ENCODE measurements around the gene PPP1R12B.
"Not testable (repeated sequence)": the region's sequence is repeated elsewhere in the genome, so short reads cannot be mapped to it uniquely, and the experiment has no call there.

DNA sequence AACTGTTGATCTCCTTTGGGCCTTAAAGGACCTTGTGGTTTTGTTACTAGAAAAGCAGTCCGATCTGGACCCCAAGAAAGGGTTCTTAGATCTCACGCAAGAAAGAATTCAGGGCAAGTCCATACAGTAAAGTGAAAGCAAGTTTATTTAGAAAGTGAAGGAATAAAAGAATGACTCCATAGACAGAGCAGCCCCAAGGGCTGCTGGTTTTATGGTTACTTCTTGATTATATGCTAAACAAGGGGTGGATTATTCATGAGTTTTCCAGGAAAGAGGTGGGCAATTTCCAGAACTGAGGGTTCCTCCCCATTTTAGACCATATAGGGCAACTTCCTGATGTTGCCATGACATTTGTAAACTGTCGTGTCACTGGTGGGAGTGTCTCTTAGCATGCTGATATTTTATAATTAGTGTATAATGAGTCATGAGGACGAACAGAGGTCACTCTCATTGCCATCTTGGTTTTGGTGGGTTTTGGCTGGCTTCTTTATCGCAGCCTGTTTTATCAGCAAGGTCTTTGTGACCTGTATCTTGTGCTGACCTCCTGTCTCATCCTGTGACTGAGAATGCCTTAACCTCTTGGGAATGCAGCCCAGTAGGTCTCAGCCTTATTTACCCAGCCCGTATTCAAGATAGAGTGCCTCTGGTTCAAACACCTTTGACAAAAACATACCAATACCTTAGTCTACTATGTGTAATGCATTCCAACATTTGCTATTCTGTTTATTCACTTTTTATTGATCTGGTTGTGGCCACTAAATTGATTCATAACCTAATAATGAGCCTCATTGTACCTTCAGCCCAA is 183.5 kb downstream of the PPP1R12B start:
- TF ChIP-seq, protein P1, sequence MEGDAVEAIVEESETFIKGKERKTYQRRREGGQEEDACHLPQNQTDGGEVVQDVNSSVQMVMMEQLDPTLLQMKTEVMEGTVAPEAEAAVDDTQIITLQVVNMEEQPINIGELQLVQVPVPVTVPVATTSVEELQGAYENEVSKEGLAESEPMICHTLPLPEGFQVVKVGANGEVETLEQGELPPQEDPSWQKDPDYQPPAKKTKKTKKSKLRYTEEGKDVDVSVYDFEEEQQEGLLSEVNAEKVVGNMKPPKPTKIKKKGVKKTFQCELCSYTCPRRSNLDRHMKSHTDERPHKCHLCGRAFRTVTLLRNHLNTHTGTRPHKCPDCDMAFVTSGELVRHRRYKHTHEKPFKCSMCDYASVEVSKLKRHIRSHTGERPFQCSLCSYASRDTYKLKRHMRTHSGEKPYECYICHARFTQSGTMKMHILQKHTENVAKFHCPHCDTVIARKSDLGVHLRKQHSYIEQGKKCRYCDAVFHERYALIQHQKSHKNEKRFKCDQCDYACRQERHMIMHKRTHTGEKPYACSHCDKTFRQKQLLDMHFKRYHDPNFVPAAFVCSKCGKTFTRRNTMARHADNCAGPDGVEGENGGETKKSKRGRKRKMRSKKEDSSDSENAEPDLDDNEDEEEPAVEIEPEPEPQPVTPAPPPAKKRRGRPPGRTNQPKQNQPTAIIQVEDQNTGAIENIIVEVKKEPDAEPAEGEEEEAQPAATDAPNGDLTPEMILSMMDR (IDR thresholded peaks at IDR 0.05): not testable (repeated sequence)
- not testable (repeated sequence) for TF ChIP-seq POLR2A (IDR thresholded peaks at IDR 0.05); POLR2AphosphoS5 (IDR thresholded peaks at IDR 0.05; ENCODE audit: insufficient read depth in 1 of 2, low read depth in 1 of 2)
